HG03469 (cell line): ENCODE data around the gene SLC26A1.

Experiments
- ATAC-seq: cut with Tn5 transposase; IDR thresholded peaks from one replicate; pipeline ENCODE4 v1.9.1; 2021; ENCODE audit warnings: mild to moderate bottlenecking, moderate library complexity, moderate number of reproducible peaks; ENCODE audit not compliant: unreplicated experiment

SLC26A1 gene

DNA sequence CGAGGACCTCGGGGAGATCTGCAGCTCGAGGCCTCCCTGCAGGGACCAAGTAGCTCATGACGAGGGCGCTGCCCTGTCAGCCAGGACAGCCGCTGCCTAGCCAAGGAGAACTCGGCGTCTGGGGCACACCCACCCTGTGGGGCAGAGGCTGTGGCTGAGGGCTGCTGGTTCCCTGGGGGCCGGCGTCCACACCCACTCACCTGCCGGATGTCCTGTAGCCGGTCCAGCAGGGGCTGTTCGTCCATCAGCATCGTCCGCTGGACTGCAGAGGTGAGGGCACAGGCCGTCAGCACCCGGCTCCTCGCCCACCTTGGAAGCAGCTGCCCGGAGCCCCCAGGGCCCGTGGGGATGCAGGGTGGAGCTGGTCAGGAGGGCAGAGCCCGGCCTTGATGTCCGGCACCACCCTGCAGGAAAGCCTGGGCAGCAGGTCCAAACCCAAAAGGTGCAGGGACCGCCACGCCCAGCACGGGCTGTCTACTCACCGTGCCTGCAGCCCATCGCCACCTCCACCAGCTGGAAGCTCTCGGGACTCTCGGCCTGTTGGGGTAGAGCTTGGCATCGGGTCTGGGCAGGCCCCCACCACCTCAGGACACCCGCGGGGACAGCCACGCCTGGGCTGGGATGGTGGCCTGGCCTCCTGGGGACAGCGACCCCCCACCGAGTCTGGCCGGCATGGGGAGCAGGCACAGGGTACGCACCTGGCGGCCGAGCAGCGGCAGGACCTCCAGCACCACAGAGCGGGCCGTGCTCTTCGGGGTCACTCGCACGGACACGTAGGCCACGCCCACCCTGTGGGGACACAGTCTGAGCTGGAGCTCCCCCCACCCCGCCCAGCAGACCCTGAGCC, 26.7 kb downstream of the SLC26A1 start:
- no peak for ATAC-seq

- ATAC-seq, result no peak
Observed at GRCh38 chr4:965766-966134, 27.5 kb downstream of the SLC26A1 start.

DNA sequence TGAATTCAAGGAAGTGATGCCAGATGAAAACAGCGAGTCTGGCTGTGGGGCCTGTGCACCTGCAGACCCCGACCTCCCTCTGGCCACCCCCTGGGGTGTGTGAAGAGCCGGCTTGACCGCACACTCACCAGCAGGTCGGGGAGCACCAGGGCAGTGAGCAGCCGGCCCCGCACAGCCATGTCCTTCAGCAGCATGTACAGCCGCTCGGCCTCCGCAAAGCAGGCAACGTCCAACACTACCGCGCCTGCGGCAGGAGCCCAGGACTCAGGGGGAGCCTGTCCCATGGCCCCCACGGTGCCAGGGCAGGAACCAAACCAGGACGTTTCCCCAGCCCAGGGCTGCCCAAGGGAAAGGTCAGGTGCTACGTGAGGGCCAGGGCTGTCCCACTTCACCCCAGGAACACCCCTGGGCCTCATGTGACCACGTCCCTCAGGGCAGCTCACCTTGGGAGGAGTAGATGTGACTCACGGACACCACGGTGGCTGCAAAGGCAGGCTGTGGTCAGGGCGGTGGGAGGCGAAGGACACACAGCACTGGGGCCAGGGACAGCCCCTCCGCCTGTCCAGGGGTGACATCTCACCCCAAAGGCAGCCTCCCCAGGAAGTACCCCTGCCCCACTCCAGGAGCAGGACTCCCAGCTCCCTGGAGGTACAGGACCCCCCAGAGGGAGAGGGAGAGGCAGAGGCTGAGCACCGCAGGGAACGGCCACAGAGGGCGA, 28.0 kb downstream of the SLC26A1 start:
- ATAC-seq, result no peak

GRCh38 chr4:964346-965025, 28.7 kb downstream of the SLC26A1 start:
- ATAC-seq, result no peak

DNA sequence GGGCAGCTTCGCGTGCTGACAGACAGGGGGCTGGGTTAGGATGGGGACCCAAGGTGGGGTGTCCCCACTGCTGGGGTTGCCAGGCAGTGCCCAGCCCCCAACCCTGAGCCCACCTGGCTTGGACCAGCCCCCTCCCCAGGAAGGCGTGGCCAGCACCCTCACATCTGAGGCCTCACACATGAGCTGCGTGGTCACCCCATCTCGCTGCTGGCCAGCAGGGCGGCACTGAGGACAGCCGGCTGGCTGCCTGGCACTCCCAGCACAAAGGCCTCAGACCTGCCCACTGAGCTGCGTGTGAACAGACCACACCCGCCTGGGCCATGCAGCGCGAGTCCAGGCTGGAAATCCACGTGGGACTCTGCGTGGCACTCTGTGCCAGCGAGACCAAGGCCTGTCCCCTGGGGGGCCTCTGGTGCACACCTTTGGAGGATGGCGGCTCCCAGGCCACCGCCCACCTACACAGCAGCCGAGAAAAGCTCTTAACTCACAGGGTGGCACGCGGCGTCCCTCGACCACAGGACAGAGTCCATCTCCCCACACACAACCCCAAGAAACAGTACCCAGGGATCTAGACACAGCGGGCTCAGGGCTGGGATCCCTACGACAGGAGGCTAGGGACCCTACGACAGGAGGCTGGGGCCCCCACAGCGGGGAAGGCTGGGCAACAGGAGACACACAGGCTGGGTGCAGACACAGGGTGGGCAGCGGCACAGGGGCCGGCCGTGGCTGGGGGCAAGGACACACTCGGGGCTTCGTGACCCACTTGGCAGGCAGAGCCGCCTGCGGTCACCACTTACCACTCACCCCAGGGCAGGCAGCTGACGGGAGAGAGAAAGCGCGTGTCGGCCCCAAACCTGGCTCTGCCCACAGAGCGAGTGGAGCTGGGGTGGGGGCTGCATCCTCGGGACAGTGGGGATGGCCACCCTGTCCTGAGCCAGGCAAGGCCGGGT, 29.7 kb downstream of the SLC26A1 start:
- ATAC-seq, result no peak

GRCh38 chr4:962231-963208, 30.7 kb downstream of the SLC26A1 start:
- ATAC-seq, result no peak

DNA sequence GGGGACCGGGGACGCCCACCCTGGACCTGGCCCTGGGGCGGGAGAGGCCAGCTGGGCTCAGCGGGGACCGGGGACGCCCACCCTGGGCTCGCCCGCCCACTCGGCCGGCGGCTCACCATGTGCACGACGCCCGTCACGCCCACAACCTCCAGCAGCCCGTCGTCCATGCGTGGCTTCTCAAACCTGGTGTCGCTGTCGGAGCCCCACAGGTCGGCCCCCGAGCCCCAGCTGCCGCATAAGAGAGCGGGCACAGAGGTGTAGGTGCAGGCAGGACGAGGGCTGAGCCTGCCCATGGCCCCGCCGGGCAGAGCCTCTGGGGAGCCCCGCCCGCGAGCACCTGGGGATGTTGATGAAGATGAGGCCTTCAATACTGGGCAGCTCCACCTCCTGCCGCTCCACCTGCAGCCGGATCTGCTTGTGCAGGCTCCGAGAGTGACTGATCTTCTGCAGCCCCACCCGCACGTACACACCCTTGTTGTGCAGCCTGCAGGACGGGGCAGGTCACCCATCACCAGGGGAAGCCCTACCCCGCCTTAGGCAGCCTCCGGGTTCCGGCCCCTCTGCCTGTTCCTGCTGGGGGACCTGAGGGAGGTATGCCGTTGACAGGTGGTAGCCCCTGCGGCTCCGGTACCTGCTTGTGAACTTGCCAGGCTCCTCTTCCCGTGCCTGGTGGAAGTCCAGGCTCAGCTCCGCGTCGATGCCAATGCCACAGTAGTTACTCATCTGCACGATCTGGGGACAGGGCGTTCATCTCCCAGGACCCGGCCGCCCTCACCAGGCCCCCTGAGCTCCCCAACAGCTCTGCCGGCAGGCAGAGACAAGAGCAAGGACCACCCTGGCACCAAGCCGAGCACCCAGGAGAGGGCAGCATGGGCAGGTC, 31.6 kb downstream of the SLC26A1 start:
- no peak for ATAC-seq

DNA sequence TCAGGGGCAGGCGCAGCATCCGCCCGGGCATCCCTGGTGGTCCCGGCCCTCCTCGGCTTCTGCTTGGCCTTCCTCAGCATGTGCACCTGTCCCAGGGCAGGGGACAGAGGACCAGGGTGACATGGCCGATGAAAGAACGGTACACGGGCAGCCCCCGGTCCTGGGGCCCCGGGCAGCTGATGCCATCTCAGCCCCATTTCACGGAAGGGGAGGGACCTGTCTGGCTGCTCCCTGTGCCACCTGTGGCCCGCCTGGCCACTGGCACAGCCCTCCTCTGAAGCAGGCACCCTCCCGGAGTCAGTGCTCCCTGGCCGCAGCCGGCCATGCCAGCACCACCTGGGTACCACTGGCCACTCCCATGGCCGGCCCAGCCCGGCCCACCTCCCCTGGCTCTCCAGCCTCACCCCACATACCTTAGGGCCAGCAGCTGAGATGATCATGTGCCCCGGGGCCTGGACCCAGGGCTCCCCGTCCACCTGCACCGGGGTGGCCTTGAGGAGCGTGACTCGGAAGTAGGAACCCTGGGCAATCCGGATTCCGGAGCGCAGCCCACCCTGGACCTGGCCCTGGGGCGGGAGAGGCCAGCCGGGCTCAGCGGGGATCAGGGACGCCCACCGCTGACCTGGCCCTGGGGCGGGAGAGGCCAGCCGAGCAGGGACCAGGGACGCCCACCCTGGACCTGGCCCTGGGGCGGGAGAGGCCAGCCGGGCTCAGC, 32.4 kb downstream of the SLC26A1 start:
- no peak for ATAC-seq

GRCh38 chr4:960140-960635, 33.0 kb downstream of the SLC26A1 start:
- no peak for ATAC-seq

DNA sequence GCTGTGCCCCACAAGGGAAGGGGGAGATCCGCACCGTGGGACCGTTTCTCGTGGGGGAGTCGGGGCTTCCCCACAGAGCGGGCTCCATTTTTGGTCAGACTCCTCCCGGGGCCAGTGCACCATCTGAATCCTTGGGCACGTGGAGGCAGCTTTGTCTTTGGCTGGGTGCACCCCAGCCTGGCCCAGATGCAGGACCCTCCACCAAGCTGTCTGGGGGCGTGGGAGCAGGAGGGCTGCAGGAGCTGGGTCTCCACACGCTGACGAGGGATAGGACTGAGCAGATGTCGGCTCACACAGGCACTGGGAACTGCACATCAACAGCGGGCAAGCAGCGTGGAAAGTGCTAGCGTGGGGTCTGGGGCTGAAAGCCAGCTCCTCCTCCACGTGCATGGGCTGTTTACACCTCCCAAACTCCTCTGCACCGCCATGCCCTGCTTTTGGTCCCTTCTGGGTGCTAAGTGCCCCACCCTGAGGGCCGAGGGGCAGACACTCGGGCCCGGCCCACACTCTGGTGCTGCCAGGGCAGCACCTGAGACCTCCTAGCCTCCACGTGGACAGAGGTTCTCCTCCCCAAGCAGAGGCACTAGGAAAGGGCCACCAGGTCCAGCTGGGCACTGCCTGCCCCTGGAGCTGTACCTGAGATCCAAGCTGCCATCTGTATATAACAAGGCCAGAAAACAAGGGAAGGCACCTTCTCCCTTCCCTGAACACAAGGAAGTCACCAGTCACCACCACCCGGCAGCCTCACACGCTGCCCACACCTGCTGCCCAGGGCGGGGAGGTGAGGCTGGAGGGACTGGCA, 33.7 kb downstream of the SLC26A1 start:
- ATAC-seq, result no peak

DNA sequence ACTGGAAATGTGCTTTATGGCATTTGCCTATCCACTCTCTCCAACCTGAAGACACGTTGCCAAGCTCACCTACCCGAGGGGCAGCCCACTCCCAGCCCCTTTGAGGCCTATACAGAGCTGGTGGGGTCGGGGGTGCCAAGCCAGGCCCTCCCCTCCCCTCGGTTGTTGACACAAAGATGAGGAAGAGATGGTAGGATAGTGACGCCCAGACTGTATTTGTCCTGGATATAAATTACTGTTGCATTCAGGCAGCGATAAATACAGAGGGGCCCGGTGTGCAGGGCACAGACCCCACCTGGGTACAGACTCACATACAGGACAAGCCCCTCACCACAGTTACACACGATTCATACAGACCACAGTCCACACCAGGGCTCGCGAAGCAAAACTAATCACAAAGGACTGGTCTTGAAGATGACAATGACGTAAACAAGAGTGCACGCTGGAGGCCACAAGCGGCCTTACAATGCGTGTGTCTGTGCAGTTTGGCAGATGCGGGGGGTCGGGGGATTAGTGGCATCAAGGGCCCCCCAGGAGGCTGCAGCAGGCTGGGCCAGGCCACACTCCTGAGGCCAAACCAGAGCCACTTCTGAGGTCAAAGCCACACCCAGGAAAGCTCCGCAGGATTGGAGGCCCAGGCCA, 34.4 kb downstream of the SLC26A1 start:
- ATAC-seq, result no peak

DNA sequence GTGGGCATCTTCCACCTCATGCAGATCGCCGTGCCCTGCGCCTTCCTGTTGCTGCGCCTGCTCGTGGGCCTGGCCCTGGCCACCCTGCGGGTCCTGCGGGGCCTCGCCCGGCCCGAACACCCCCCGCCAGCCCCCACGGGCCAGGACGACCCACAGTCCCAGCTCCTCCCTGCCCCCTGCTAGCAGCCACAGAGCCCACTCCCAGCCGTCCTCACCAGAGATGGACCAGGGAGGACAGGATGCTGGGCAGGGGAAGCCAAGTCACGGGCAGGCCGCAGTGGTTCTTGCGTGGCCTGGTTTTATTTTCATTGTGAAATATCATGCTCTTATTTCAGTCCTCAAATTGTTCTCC, 34.9 kb downstream of the SLC26A1 start:
- ATAC-seq, result no peak

DNA sequence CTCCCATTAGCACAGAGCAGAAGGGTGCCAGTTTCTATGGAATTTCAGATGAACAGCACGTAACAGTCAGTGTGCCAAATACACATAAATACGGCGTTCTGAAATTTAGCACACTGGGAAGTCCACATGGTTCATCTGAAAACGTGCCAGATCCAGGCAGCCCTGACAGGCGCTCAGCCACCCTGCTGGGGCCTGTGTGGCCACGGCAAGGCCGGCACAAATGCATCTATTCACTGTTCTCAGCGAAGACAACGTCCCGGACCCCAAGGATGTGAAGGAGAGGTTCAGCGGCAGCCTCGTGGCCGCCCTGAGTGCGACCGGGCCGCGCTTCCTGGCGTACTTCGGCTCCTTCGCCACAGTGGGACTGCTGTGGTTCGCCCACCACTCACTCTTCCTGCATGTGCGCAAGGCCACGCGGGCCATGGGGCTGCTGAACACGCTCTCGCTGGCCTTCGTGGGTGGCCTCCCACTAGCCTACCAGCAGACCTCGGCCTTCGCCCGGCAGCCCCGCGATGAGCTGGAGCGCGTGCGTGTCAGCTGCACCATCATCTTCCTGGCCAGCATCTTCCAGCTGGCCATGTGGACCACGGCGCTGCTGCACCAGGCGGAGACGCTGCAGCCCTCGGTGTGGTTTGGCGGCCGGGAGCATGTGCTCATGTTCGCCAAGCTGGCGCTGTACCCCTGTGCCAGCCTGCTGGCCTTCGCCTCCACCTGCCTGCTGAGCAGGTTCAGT, 35.5 kb downstream of the SLC26A1 start:
- ATAC-seq, result no peak

- no peak for ATAC-seq
Observed at GRCh38 chr4:957231-957580, 36.0 kb downstream of the SLC26A1 start.

GRCh38 chr4:956531-957230, 36.5 kb downstream of the SLC26A1 start:
- no peak for ATAC-seq
